ENCODE results near the gene GVQW3. TPM values are rescaled to one million over a fixed set of nuclear protein-coding genes. Genes with fewer than 3 reads are reported as not detected.

The GVQW3 gene
- total RNA-seq, 2 experiments from 2014 or later = 1.7 to 2.1 TPM

DNA sequence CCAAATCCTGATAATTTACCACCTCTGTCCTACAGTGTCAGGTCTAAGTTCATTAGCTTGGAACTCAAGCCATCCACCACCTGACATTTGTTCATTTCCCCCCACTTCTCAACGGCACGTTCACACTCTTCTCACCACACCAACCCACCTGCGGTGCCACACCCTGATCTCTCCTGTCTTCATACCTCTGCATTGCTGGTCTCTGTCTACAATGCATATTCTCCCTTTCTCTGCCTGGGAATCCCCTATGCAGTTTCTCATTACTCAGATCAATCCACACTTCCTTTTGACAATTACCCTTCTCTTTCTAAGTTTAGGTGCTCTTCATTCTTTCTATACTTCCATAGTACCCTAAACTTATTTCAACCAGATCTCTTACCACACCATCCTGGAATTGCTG is 43.3 kb downstream of the GVQW3 start:
- peak; percentile 42 for DNase-seq
- intact Hi-C loops (cut with micrococcal nuclease) = loop anchor here (2.0 to 5.0 kb wide), 4 partner anchors 20 to 217 kb away; partner anchors contain the start of genes EMSY, GVQW3, THAP12 and WNT11
- Mint-ChIP-seq H3K9me3 (no peaks in the 10 kb centered on the region), H3K36me3 (ENCODE audit: low read depth) (no peaks in the 10 kb centered on the region), H3K27ac (no peak overlapping the region), H3K4me3 (no peak overlapping the region), H3K4me1 (ENCODE audit: low read depth) (peaks cover 10% of the 10 kb centered on the region), H3K27me3 (ENCODE audit: low read depth) (peaks cover 10% of the 10 kb centered on the region)
- CTCF ChIA-PET = no interaction called here

- CTCF ChIA-PET = interaction anchor here (0.6 kb wide), 1 partner anchor 14 kb away, joined by 4 read pairs; no protein-coding TSS in a partner anchor
- Mint-ChIP-seq H3K9me3 (no peaks in the 10 kb centered on the region), H3K4me1 (ENCODE audit: low read depth) (peaks cover 10% of the 10 kb centered on the region), H3K27ac (no peak overlapping the region), H3K4me3 (no peak overlapping the region), H3K27me3 (ENCODE audit: low read depth) (peaks cover 9% of the 10 kb centered on the region), H3K36me3 (ENCODE audit: low read depth) (no peaks in the 10 kb centered on the region)
- intact Hi-C loops (cut with micrococcal nuclease) = loop anchor here (2.0 to 5.0 kb wide), 4 partner anchors 20 to 218 kb away; partner anchors contain the start of genes EMSY, GVQW3, THAP12 and WNT11
- no peak for DNase-seq
Observed at GRCh38 chr11:76424891-76425290, 43.8 kb downstream of the GVQW3 start.

DNA sequence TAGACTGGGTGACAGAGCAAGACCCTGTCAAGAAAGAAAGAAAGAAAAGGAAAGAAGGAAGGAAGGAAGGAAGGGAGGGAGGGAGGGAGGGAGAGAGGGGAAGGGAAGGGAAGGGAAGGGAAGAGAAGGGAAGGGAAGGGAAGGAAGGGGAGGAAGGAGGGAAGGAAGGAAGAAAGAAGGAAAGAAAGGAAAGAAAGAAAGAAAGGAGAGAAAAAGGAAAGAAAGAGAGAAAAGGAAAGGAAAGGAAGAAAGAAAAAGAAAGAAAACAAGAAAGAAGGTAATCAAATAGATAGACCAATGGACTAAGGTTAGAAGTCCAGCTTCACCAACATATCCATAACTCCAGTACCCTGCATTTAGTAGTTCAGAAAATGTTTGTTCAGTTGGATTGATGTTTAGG is 45.5 kb downstream of the GVQW3 start:
- Mint-ChIP-seq H3K4me1 (ENCODE audit: low read depth) (peaks cover 10% of the 10 kb centered on the region), H3K9me3 (no peaks in the 10 kb centered on the region), H3K4me3 (no peak overlapping the region), H3K27ac (no peak overlapping the region), H3K27me3 (ENCODE audit: low read depth) (peaks cover 9% of the 10 kb centered on the region), H3K36me3 (ENCODE audit: low read depth) (no peaks in the 10 kb centered on the region)
- intact Hi-C loops (cut with micrococcal nuclease) = no loop called here
- CTCF ChIA-PET = no interaction called here
- no peak for DNase-seq

DNA sequence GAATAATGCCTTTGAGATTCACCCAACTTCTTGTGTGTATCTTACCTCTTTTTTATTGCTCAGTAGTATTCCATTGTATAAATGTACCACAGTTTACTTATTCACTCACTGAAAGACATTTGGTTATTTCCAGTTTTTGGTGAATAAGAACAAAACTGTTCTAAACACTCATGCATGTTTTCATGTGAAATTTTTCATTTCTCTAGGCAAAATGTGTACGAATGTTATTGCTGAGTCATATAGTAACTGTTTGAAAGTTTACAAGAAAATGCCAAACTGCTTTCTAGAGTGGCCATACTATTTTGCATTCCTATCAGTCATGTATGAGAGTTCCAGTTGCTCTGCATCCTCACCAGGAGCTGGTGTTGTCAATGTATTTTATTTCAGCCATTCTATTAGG is 54.9 kb downstream of the GVQW3 start:
- no peak for DNase-seq
- Mint-ChIP-seq H3K27me3 (ENCODE audit: low read depth) (no peaks in the 10 kb centered on the region), H3K9me3 (peaks cover 2% of the 10 kb centered on the region), H3K4me3 (no peak overlapping the region), H3K27ac (no peak overlapping the region), H3K4me1 (ENCODE audit: low read depth) (peaks cover 11% of the 10 kb centered on the region), H3K36me3 (ENCODE audit: low read depth) (peaks cover 1% of the 10 kb centered on the region)
- intact Hi-C loops (cut with micrococcal nuclease) = no loop called here
- CTCF ChIA-PET = interaction anchor here (1.7 kb wide), 1 partner anchor 16 kb away, joined by 4 read pairs; no protein-coding TSS in a partner anchor

GRCh38 chr11:76443268-76443980 is 62.3 kb downstream of the GVQW3 start:
- Mint-ChIP-seq H3K9me3 (no peaks in the 10 kb centered on the region), H3K27ac (peak overlapping the region; percentile 96), H3K36me3 (ENCODE audit: low read depth) (peaks cover 27% of the 10 kb centered on the region), H3K4me3 (peak overlapping the region; percentile 95), H3K27me3 (ENCODE audit: low read depth) (no peaks in the 10 kb centered on the region), H3K4me1 (ENCODE audit: low read depth) (peaks cover 32% of the 10 kb centered on the region)
- no peak for DNase-seq
- intact Hi-C loops (cut with micrococcal nuclease) = loop anchor here (10.0 kb wide), 2 partner anchors 549 to 1551 kb away; partner anchors contain the start of gene INTS4
- CTCF ChIA-PET = interaction anchor here (1.7 kb wide), 1 partner anchor 234 kb away, joined by 3 read pairs; no protein-coding TSS in a partner anchor

DNA sequence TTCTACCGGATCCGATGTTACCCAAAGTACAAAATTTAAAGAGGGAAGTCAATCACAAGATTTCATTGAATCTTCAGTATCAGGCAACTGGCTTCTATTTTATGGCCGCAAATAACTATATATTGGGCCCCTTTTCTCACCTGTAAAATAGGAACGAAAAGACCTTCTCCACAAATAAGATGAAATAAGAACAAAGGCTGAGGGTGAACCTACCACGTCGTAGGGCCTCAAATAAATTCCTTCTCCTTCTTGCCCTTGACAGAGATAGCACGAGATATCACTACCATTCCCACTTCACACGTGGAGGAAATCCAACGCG is 62.9 kb downstream of the GVQW3 start:
- Mint-ChIP-seq H3K27me3 (ENCODE audit: low read depth) (no peaks in the 10 kb centered on the region), H3K27ac (peak overlapping the region; percentile 96), H3K36me3 (ENCODE audit: low read depth) (peaks cover 28% of the 10 kb centered on the region), H3K9me3 (no peaks in the 10 kb centered on the region), H3K4me1 (ENCODE audit: low read depth) (peaks cover 32% of the 10 kb centered on the region), H3K4me3 (peak overlapping the region; percentile 95)
- no peak for DNase-seq
- CTCF ChIA-PET = interaction anchor here (0.5 to 1.7 kb wide), 2 partner anchors 234 to 603 kb away, joined by 3 to 7 read pairs; no protein-coding TSS in a partner anchor
- intact Hi-C loops (cut with micrococcal nuclease) = loop anchor here (1.0 to 10.0 kb wide), 10 partner anchors 19 to 1551 kb away; partner anchors contain the start of genes AAMDC, ACER3, GVQW3 and INTS4

DNA sequence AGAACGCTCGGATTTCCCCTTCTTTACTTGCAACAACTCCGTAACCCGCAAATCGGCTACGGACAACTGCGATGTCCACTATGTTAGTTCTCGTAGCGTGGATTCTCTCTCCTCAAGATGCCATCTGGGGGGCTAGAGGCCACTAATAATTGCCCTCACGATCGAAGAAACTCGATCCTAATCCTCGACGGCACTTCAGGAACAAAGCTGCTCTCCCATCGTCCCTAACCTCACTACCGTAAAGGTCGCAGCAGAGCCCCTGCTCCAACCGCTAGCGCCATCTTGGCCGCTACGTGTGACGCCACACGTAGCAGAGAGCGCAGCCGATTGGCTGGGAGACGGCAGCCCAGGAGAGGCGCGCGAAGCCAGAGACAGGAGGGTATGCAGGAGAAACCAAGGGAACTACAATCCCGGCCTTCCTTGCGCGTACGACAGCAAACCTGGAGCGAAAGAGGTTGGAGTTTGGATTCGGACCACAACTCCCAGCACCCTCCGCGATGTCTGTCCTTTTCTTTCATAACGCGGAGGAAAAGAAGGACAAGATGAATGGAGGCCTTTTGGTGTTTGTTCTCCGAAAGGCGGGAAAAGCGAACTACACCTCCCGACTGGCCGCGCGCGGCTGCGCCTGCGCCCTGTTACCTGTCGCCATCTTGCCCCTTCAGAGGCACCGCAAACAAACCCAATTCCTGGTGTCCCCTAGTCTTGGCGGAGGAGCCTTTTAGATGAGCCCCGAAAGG is 63.4 kb downstream of the GVQW3 start, which contains the start of gene EMSY:
TSS of gene EMSY (plus strand) at position 635 of the 737 bp plus-strand sequence. CDS start 1,921 bp downstream, outside the sequence.
- H3K9me3 Mint-ChIP-seq = no peaks in the 10 kb centered on the region
- H3K4me1 Mint-ChIP-seq (ENCODE audit: low read depth) = peaks cover 32% of the 10 kb centered on the region
- CTCF ChIA-PET = interaction anchor here (0.5 to 1.7 kb wide), 2 partner anchors 235 to 603 kb away, joined by 3 to 7 read pairs; no protein-coding TSS in a partner anchor
- peak within 1 kb of the TSS; percentile 96 for H3K27ac Mint-ChIP-seq
- DNase-seq = peak; percentile 95
- H3K4me3 Mint-ChIP-seq = peak within 1 kb of the TSS; percentile 95
- intact Hi-C loops (cut with micrococcal nuclease) = loop anchor here (1.0 to 10.0 kb wide), 10 partner anchors 20 to 1550 kb away; partner anchors contain the start of genes AAMDC, ACER3, GVQW3 and INTS4
- peaks cover 31% of the 10 kb centered on the region for H3K36me3 Mint-ChIP-seq (ENCODE audit: low read depth)
- no peaks in the 10 kb centered on the region for H3K27me3 Mint-ChIP-seq (ENCODE audit: low read depth)

GRCh38 chr11:76445121-76446084 is 64.3 kb downstream of the GVQW3 start:
- intact Hi-C loops (cut with micrococcal nuclease) = loop anchor here (2.0 to 10.0 kb wide), 5 partner anchors 21 to 1549 kb away; partner anchors contain the start of genes AAMDC, INTS4 and RSF1
- H3K27me3 Mint-ChIP-seq (ENCODE audit: low read depth) = no peaks in the 10 kb centered on the region

DNA sequence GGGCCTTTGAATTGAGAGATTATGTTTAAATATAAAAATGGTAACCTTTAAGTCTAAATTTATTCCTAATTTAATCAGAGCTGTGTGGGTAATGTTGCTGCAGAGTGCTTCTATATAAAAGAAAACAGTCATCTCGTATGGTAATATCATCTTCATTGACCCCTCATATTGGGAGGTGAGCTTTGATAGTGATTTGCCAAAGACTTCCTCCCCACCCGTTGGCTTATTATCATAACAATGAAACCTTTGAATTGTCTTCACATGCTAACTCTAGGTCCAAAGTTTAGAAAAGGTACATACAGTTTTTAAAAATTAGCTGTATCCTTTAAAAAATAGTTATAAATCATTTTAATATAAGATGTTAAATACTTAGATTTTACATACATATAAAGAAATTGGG is 67.4 kb downstream of the GVQW3 start:
- peaks cover 39% of the 10 kb centered on the region for H3K36me3 Mint-ChIP-seq (ENCODE audit: low read depth)
- no peaks in the 10 kb centered on the region for H3K9me3 Mint-ChIP-seq
- CTCF ChIA-PET = no interaction called here
- H3K4me3 Mint-ChIP-seq = no peak overlapping the region
- H3K27ac Mint-ChIP-seq = no peak overlapping the region
- peaks cover 13% of the 10 kb centered on the region for H3K4me1 Mint-ChIP-seq (ENCODE audit: low read depth)
- intact Hi-C loops (cut with micrococcal nuclease) = loop anchor here (10.0 kb wide), 2 partner anchors 554 to 1546 kb away; partner anchors contain the start of gene INTS4
- H3K27me3 Mint-ChIP-seq (ENCODE audit: low read depth) = no peaks in the 10 kb centered on the region
- DNase-seq = no peak

More at GRCh38 chr11:76445121-76446084, 64.3 kb downstream of the GVQW3 start:
- peak overlapping the region; percentile 96 for H3K27ac Mint-ChIP-seq
- peaks cover 29% of the 10 kb centered on the region for H3K4me1 Mint-ChIP-seq (ENCODE audit: low read depth)
- peak; percentile 66 for DNase-seq
- CTCF ChIA-PET = interaction anchor here (0.6 to 1.4 kb wide), 3 partner anchors 15 to 623 kb away, joined by 3 to 4 read pairs (median 4); no protein-coding TSS in a partner anchor
- no peaks in the 10 kb centered on the region for H3K9me3 Mint-ChIP-seq
- peak overlapping the region; percentile 95 for H3K4me3 Mint-ChIP-seq
- peaks cover 38% of the 10 kb centered on the region for H3K36me3 Mint-ChIP-seq (ENCODE audit: low read depth)

DNA sequence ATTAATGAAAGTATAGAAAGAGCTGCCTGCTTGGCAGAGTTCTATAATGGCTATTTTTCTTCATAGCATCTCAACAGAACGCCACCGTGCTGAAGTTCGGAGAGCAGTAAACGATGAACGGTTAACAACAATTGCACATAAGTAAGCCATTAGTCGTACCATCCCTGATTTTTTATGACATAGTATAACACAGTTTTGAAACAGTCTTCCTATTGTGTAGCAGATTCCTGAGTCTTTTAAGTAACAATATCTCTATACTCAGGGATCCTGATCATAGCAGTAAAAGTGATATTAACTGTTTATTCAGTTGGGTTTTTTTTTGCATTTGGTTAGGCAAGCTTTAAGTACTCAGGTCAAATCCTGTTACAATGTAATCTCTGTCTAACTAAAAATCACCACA is 72.1 kb downstream of the GVQW3 start:
- peaks cover 29% of the 10 kb centered on the region for H3K36me3 Mint-ChIP-seq (ENCODE audit: low read depth)
- H3K4me3 Mint-ChIP-seq = no peak overlapping the region
- H3K27me3 Mint-ChIP-seq (ENCODE audit: low read depth) = no peaks in the 10 kb centered on the region
- no peaks in the 10 kb centered on the region for H3K9me3 Mint-ChIP-seq
- no peak overlapping the region for H3K27ac Mint-ChIP-seq
- DNase-seq = no peak
- intact Hi-C loops (cut with micrococcal nuclease) = no loop called here
- CTCF ChIA-PET = no interaction called here
- no peaks in the 10 kb centered on the region for H3K4me1 Mint-ChIP-seq (ENCODE audit: low read depth)

DNA sequence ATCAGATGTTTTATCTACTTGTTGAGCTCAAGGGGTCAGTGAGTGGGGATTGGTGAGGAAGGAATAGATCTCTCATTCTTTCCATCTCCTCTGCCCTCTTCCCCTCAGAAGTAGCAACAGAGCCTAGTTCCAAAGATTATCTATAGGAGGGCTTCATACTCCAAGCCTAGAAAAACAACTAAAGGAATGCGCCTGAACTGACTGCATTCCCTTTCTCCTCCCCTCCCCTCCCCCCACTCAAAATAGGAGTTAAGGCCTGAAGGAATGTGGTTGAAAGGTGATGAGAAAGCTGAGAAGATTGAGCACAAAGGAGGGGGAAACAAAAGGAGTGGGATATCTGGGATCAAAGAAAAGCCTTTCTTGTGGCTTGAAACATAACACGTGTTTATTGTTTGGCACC is 74.2 kb downstream of the GVQW3 start:
- H3K27me3 Mint-ChIP-seq (ENCODE audit: low read depth) = no peaks in the 10 kb centered on the region
- CTCF ChIA-PET = no interaction called here
- intact Hi-C loops (cut with micrococcal nuclease) = no loop called here

More for the DNA sequence above, 74.2 kb downstream of the GVQW3 start:
- Mint-ChIP-seq H3K4me3 (no peak overlapping the region), H3K27ac (no peak overlapping the region), H3K36me3 (ENCODE audit: low read depth) (peaks cover 26% of the 10 kb centered on the region), H3K4me1 (ENCODE audit: low read depth) (peaks cover 3% of the 10 kb centered on the region), H3K9me3 (no peaks in the 10 kb centered on the region)
- no peak for DNase-seq
